Sigmoid colon (tissue), 4 donors: ENCODE data around the gene UBR7.

Experiments used
- CTCF ChIP-seq, 4 experiments: fragments of 450-650 bp in 3 of 4; fragments of 200-600 bp in 1 of 4; IDR thresholded peaks; one replicate each; pipeline ENCODE4 v1.5.1; 2016 to 2019; ENCODE audit warnings: antibody characterized with exemption in 4 of 4, mild to moderate bottlenecking in 3 of 4, moderate library complexity in 2 of 4
- EP300 ChIP-seq, 4 donors: sonication (generic); formaldehyde crosslinking; IDR thresholded peaks; one replicate each; pipeline ENCODE4 v1.6.1; 2017; ENCODE audit warnings: antibody characterized with exemption in 4 of 4
- POLR2A ChIP-seq, 2 donors: fragments of 450-650 bp; IDR thresholded peaks; one replicate each; pipeline ENCODE4 v1.6.1; 2016; ENCODE audit warnings: antibody characterized with exemption in 2 of 2, mild to moderate bottlenecking in 2 of 2, moderate library complexity in 2 of 2
- POLR2AphosphoS5 ChIP-seq, 4 donors: sonication (generic); formaldehyde crosslinking; IDR thresholded peaks; one replicate each; pipeline ENCODE4 v1.6.1; 2017; ENCODE audit warnings: antibody characterized with exemption in 4 of 4

- TF ChIP-seq CTCF (IDR thresholded peaks at IDR 0.05) = no peak
- TF ChIP-seq POLR2AphosphoS5 (IDR thresholded peaks at IDR 0.05) = no peak
- no peak for TF ChIP-seq POLR2A (IDR thresholded peaks at IDR 0.05)
- no peak for TF ChIP-seq EP300 (IDR thresholded peaks at IDR 0.05)
Observed at GRCh38 chr14:93276031-93276716, 69.1 kb downstream of the UBR7 start.
